ENCODE data around the gene SNX32. TPM values are rescaled to one million over a fixed set of nuclear protein-coding genes. Genes with fewer than 3 reads are reported as not detected.
A peak's percentile ranks its signal among the peaks of the same experiment; 100 is the strongest.

Gene SNX32
- total and polyA plus RNA-seq, 9 of the 15 experiments (the other 6 are each of a cell fraction or from before 2014, with no cell fraction given) = 0.03 TPM; not detected in 7

GRCh38 chr11:65861165-65861505, 27.4 kb downstream of the SNX32 start:
- Histone ChIP-seq H3K9ac (ENCODE audit: insufficient read depth in 1 of 2, low read depth in 2 of 2, low read length in 2 of 2) (peak overlapping the region; percentile 99 to 100), H3K9me1 (ENCODE audit: control insufficient read depth, insufficient read depth, low read length) (peaks cover 3% of the 10 kb centered on the region), H3K79me2 (ENCODE audit: control insufficient read depth, insufficient read depth, low read length) (peaks cover 45% of the 10 kb centered on the region), H3K9me3 (replicated peaks; ENCODE audit: control insufficient read depth, insufficient read depth, low read depth, low read length) (no peaks in the 10 kb centered on the region), H2AFZ (ENCODE audit: low read depth, low read length) (peak overlapping the region; percentile 32), H4K20me1 (replicated peaks; ENCODE audit: control insufficient read depth, insufficient read depth, low read length) (peaks cover 13% of the 10 kb centered on the region), H3K4me3 (peak overlapping the region; percentile 95), H3K27me3 (ENCODE audit: control insufficient read depth in 2 of 2, insufficient read depth in 2 of 2, low read length in 2 of 2) (no peaks in the 10 kb centered on the region; a peak in 1 of 5 replicates), H3K36me3 (ENCODE audit: control insufficient read depth, insufficient read depth, low read length) (peaks cover 57% of the 10 kb centered on the region), H3K4me2 (ENCODE audit: insufficient read depth, low read length) (peak overlapping the region; percentile 95), H3K27ac (ENCODE audit: extremely low read depth, low read depth, low read length) (peak overlapping the region; percentile 96), H3K4me1 (replicated peaks in 1 of 2; ENCODE audit: control insufficient read depth in 2 of 2, insufficient read depth in 2 of 2, low read length in 2 of 2) (peaks cover 13 to 76% of the 10 kb centered on the region in 2 experiments)
- POLR2A ChIA-PET = interaction anchor here (0.7 to 5.6 kb wide), 12 partner anchors 8 to 788 kb away, joined by 3 to 151 read pairs (median 4); partner anchors contain the start of genes CCDC85B, FIBP and MALAT1
- CTCF ChIA-PET (ENCODE audit: low intra/inter-chr PET ratio) = no interaction called here
- FAIRE-seq = no peak
- ATAC-seq = no peak
- TF ChIP-seq RBM17 (IDR thresholded peaks at IDR 0.05; ENCODE audit: borderline replicate concordance, low read depth, low read length) = no peak
- TF ChIP-seq, protein P1, sequence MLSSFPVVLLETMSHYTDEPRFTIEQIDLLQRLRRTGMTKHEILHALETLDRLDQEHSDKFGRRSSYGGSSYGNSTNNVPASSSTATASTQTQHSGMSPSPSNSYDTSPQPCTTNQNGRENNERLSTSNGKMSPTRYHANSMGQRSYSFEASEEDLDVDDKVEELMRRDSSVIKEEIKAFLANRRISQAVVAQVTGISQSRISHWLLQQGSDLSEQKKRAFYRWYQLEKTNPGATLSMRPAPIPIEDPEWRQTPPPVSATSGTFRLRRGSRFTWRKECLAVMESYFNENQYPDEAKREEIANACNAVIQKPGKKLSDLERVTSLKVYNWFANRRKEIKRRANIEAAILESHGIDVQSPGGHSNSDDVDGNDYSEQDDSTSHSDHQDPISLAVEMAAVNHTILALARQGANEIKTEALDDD (IDR thresholded peaks at IDR 0.05) = no peak
- peak; percentile 61 for TF ChIP-seq CHD1 (IDR thresholded peaks at IDR 0.05; ENCODE audit: low read length)
- TF ChIP-seq ZNF75A (CRISPR knock-in tag; IDR thresholded peaks at IDR 0.05) = no peak
- peak; percentile 9; the same call in 1 of the 2 replicates for TF ChIP-seq BRD4 (IDR thresholded peaks at IDR 0.05)
- TF ChIP-seq PRPF4 (IDR thresholded peaks at IDR 0.05; ENCODE audit: insufficient read depth, low read depth, low read length, poor library complexity, severe bottlenecking) = no peak
- TF ChIP-seq RB1 (IDR thresholded peaks at IDR 0.05; ENCODE audit: low read depth) = peak; percentile 12; the same call in 1 of the 2 replicates
- no peak for TF ChIP-seq CCNT2 (IDR thresholded peaks at IDR 0.05; ENCODE audit: borderline replicate concordance, extremely low read depth, insufficient read length, low read depth, low read length)
- 0 out of 2 replicates have a peak, but pooled peaks have one; percentile 11 for TF ChIP-seq NKRF (IDR thresholded peaks at IDR 0.05; ENCODE audit: borderline replicate concordance)
- 2% methylated on average over 14 of the region's 14 CpGs for WGBS (ENCODE audit: insufficient coverage, low coverage, missing lambda C conversion rate)
- in situ Hi-C loops (cut with MboI) = no loop called here
- BruUV-seq (replicated peaks) = no TSS peak
- DNase-seq (ENCODE audit: extremely low read depth in 1 of 4, low spot score in 3 of 4) = peak in 1 of 4 experiments; percentile 29
- intact Hi-C loops (cut with micrococcal nuclease) = no loop called here
